ENCODE data around the gene LHX3.

LHX3 gene

DNA sequence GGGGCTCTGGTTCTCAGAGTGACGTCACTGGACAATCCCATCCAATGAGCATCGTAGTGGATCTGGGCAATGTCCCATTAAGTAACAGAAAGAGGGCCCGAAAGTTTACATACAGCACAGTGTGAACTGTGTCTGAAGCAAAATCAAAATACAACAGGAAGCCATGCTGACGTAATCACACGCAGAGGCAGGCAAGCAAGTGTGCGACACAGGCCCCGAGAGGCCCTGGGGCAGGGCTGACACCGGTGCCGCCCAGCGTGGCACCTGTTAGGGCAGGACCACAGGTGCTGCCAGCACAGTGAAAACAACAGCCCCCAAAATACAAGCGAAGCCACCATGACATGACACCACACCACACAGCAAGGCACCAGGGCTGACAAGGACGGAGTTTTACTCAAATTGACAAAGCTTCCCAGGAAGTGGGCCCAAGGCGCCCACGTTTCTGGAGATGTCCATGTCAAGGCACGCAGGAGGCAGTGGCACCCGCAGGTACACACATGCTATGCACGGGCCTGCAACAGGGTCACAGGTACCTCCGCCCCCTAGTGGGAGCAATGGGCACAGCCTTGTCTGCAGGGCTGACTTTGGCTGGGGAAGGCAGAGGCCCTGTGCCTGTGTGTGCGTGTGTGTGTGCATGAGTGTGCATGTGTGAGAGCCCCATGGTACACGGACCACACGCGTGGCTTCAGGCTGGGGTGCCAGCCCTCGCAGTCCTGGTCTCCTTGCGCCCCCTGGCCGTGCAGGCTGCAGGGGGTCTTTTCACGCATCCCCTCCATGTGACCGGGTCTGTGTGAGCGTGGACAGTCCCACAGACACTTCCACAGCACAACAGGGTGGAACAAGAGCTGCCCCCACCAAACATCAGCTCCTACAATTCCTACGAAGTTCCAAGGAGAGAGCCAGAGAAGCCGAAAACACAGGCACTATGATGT, 21.1 kb upstream of the LHX3 start:
- DNase-seq = peak; percentile 69

DNA sequence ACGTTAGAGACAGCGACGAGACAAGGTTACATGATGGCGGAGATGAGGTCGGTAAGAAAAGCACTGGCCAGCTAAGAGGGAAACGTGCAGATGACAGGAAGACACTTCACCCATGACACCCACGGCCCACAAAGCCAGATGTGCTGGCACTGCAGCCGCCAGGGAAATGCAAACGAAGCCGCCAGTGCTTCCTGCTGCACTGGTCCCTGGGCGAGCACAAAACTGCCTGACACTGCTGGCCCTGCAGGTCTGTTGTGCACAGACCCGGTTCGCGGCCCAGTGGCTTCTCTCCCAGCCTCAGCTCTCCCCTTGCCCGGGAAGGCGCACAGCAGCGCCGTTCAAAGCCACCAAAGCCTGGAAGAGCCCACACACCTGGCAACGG, 20.4 kb upstream of the LHX3 start:
- DNase-seq = no peak

GRCh38 chr9:136223871-136224640, 19.1 kb upstream of the LHX3 start:
- DNase-seq = no peak

DNA sequence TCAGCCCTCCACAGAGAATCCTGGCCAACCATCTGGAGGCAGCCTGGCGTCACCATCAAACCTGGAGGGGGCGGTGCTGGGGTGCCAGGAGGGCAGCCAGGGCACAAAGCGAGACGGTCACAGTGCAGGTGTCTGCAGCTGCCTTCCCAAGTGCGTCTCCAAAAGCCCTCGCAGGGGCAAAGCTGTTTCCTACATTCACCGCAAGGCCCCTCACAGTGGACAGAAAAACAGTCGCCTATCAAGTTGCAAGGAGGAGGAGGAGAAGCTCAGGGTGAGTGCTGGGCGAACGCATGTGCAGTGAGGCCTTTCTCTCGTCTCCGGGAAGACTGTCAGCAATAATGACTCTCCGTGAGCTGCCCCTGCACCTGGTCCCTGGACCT, 18.0 kb upstream of the LHX3 start:
- no peak for DNase-seq

- DNase-seq = no peak
Observed at GRCh38 chr9:136222166-136222905, 17.4 kb upstream of the LHX3 start.

- no peak for DNase-seq
Observed at GRCh38 chr9:136220017-136220729, 15.2 kb upstream of the LHX3 start.

DNA sequence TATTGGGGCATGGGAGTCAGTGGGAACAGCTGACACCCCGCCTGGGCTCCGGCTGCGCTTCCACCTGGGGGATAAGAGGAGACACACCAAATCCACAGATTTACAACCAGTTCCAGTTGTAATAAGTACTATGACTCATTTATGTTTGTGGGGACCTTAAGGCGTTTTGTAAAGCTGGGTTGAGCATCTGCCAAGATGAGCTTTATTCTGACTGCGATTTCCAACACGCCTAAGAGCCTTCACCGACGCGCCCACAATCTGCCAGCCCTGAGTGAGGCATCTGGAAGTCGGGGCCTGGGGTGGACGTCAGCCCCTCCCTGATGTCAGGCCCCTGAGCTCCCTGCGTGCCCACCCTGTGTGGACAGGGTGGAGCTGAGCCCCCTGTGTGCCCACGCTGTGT, 14.3 kb upstream of the LHX3 start:
- no peak for DNase-seq

GRCh38 chr9:136218673-136219072, 13.7 kb upstream of the LHX3 start:
- DNase-seq = no peak

DNA sequence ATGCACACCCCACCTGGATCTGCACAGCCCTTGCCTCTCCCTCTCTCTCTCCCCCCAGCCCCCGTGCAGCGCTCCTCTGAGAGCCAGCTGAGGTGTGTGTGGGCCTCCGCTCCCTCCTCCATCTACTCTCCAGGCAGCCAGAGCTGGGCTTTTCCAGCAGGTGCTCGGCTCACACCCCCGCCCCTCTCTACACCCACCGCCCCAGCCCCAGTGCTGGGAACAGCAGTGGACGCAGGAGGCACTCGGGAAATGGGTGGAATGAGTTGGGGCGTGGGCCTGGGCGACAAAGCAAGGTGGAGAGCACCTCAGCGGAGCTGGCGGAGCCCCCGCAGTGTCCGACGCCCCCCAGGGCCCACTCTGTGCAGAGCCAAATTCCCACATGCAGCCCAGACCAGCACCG, 13.3 kb upstream of the LHX3 start:
- DNase-seq = no peak

GRCh38 chr9:136216541-136217244, 11.8 kb upstream of the LHX3 start:
- DNase-seq = no peak

GRCh38 chr9:136213733-136214132, 8.8 kb upstream of the LHX3 start:
- no peak for DNase-seq

- DNase-seq = no peak
Observed at GRCh38 chr9:136212345-136212950, 7.5 kb upstream of the LHX3 start.

- DNase-seq = no peak
Observed at GRCh38 chr9:136211441-136212344, 6.8 kb upstream of the LHX3 start.

GRCh38 chr9:136211006-136211405, 6.1 kb upstream of the LHX3 start:
- no peak for DNase-seq

DNA sequence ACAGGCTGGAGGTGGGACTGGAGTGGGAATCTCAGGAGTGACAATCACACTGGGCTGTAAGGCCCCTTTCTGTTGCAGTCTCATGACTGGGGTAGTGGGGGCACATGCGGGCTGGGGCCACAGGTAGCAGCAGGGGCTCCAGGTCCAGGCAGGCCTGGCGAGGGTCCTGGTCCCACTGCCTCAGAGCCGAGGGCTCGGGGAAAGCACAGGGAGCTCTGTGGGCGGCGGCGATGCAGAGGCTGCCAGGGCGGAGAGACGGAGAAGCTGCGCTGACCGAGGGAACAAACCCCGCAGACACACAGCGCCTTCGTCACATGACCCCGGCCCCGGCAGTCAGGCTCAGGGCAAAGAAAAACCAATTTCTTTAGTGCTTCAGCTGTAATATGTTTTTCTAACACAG, 5.3 kb upstream of the LHX3 start:
- DNase-seq = no peak

GRCh38 chr9:136209786-136210185, 4.9 kb upstream of the LHX3 start:
- DNase-seq = no peak

- no peak for DNase-seq
Observed at GRCh38 chr9:136209232-136209631, 4.3 kb upstream of the LHX3 start.

DNA sequence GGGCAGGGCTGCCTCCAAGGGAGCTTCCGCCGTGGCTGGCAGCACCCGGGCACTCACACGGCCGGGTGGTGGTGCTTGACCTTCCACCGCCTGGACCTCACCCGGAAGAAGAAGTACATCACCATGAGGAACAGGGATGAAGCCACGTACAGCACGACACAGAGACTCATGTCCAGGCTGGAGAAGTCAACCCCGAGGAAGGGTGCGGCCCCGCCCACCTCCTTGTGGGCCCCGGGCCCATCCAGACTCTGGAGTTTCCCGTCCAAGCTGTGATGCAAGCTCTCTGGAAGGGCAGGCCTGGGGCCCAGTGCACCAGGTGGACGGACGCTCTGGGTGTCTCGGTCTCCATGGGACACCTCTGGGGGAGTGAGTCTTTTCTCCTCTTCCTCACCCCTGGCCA, 3.7 kb upstream of the LHX3 start:
- no peak for DNase-seq

GRCh38 chr9:136207616-136208015, 2.7 kb upstream of the LHX3 start:
- no peak for DNase-seq

DNA sequence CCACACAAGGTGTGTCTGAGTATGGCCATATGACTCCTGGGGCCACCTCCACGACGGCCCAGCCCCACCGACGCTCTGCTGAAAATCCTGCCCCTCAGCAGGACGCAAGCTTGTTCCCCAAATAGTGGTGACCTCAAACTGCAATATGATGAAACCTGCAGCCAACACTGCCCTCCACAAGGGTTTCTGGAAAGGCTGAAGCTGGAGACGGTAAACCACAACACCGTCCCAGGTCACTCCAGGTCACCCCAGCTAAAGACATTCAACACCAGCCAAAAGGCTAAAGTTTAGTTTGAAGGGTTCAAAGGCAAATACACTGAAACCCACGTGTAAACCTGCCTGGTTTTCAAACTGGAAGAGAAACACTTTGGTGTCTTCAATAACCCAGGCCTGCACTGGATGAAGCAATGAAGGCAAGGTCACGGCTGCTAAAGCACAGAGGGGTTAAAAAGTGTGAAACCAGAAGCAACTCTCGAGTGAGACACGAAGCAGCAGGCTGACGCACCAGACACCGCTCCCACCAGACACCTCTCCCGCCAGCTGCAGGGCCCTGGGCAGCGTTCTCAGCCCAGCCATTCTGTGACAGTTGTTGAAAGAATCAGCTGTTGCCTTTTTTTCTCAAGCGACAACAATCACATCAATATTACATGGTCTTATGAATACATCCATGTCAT, 1.8 kb upstream of the LHX3 start:
- DNase-seq = no peak

Measured in NCI-H2107 (cell line).